B cell (primary cell): ENCODE data around the gene INPP4A. TPM values are rescaled to one million over a fixed set of nuclear protein-coding genes. Genes with fewer than 3 reads are reported as not detected.

Experiments used
- ATAC-seq: fragments of 200-7000 bp; cut with Tn5 transposase; one replicate; pipeline ENCODE4 v1.10.0; 2021; ENCODE audit warnings: low read depth, mild to moderate bottlenecking, moderate number of reproducible peaks, moderate library complexity
- CTCF ChIA-PET: fragments of 350-600 bp; sonication (Branson Sonifier 250); formaldehyde crosslinking; loops from one replicate; lab custom pipeline; 2021; ENCODE audit warnings: antibody characterized with exemption, inconsistent platforms; lab: Charles Lee
- POLR2A ChIA-PET: fragments of 350-600 bp; sonication (Branson Sonifier 250); formaldehyde crosslinking; loops from one replicate; lab custom pipeline; 2021; ENCODE audit warnings: antibody characterized with exemption; lab: Charles Lee
- DNase-seq: peaks from one replicate; pipeline ENCODE4 v3.0.0; 2013
- H2AFZ ChIP-seq: 2 replicates; pipeline ENCODE4 v1.6.1; 2012; ENCODE audit warnings: mild to moderate bottlenecking, low read depth, low read length; ENCODE audit not compliant: insufficient read depth, poor library complexity, severe bottlenecking
- H3K27ac ChIP-seq, 2 donors: 1 replicate in 1 of 2; 2 replicates in 1 of 2; pipeline ENCODE4 v1.5.1; 2012 to 2013; ENCODE audit warnings: low read length in 2 of 2, mild to moderate bottlenecking in 2 of 2, moderate library complexity in 1 of 2
- H3K27me3 ChIP-seq, 4 experiments: fragments of 200-600 bp in 1 of 4; sonication (generic) in 1 of 4; replicated peaks in 1 of 4; 1 replicate in 2 of 4; 2 replicates in 2 of 4; pipeline versions ENCODE4 v1.6.1 to v1.7.0; 2013 to 2016; ENCODE audit warnings: low read length in 3 of 4, mild to moderate bottlenecking in 2 of 4, mixed read lengths in 1 of 4, moderate library complexity in 1 of 4; ENCODE audit not compliant: insufficient read depth in 4 of 4, control insufficient read depth in 3 of 4; ENCODE audit errors: control extremely low read depth in 1 of 4
- H3K36me3 ChIP-seq, 2 experiments: replicated peaks in 1 of 2; 1 replicate in 1 of 2; 2 replicates in 1 of 2; pipeline versions ENCODE4 v1.6.1 to v1.7.1; 2013; ENCODE audit warnings: low read length in 1 of 2; ENCODE audit not compliant: insufficient read depth in 2 of 2, control insufficient read depth in 1 of 2; ENCODE audit errors: control extremely low read depth in 1 of 2, extremely low read depth in 1 of 2
- H3K4me1 ChIP-seq, 2 donors: fragments of 200-600 bp in 1 of 2; sonication (generic) in 1 of 2; 1 replicate in 1 of 2; 2 replicates in 1 of 2; pipeline versions ENCODE4 v1.5.1 to v1.6.1; 2013 to 2017; ENCODE audit warnings: low read length in 2 of 2; ENCODE audit not compliant: control insufficient read depth in 2 of 2, insufficient read depth in 2 of 2
- H3K4me2 ChIP-seq: replicated peaks from 2 replicates; pipeline ENCODE3; 2012; ENCODE audit warnings: mild to moderate bottlenecking, low read depth, low read length; ENCODE audit not compliant: poor library complexity, severe bottlenecking
- H3K4me3 ChIP-seq, 5 experiments: fragments of 200-600 bp in 1 of 5; sonication (generic) in 1 of 5; 1 replicate in 3 of 5; 2 replicates in 2 of 5; pipeline versions ENCODE4 v1.5.1 to v1.7.0; 2011 to 2016; ENCODE audit warnings: low read length in 4 of 5, mild to moderate bottlenecking in 4 of 5, low read depth in 2 of 5, control low read depth in 1 of 5, moderate library complexity in 1 of 5; ENCODE audit not compliant: insufficient read depth in 1 of 5; ENCODE audit errors: control extremely low read depth in 1 of 5, extremely low read depth in 1 of 5
- H3K79me2 ChIP-seq: fragments of 200-600 bp; sonication (generic); one replicate; pipeline ENCODE4 v1.6.0; 2016; ENCODE audit warnings: low read length; ENCODE audit not compliant: control insufficient read depth, insufficient read depth
- H3K9ac ChIP-seq: fragments of 200-600 bp; sonication (generic); 2 replicates; pipeline ENCODE4 v1.6.1; 2017; ENCODE audit warnings: mild to moderate bottlenecking, low read length, moderate library complexity
- H3K9me3 ChIP-seq, 3 donors: one replicate each; pipeline versions ENCODE4 v1.6.1 to v1.7.1; 2013; ENCODE audit warnings: low read length in 2 of 3; ENCODE audit not compliant: control insufficient read depth in 2 of 3, insufficient read depth in 1 of 3; ENCODE audit errors: control extremely low read depth in 1 of 3
- H4K20me1 ChIP-seq: 2 replicates; pipeline ENCODE4 v1.6.0; 2012; ENCODE audit warnings: mild to moderate bottlenecking, low read length; ENCODE audit not compliant: insufficient read depth, control insufficient read depth, poor library complexity, severe bottlenecking
- H3K27ac Mint-ChIP-seq: one replicate; pipeline ENCODE4 v1.8.0; 2021; ENCODE audit warnings: mixed read lengths
- H3K27me3 Mint-ChIP-seq: one replicate; pipeline ENCODE4 v1.8.0; 2021; ENCODE audit warnings: mixed read lengths
- H3K4me1 Mint-ChIP-seq: one replicate; pipeline ENCODE4 v1.8.0; 2021; ENCODE audit warnings: mixed read lengths
- H3K4me3 Mint-ChIP-seq: one replicate; pipeline ENCODE4 v1.8.0; 2021; ENCODE audit warnings: mixed read lengths
- H3K9me3 Mint-ChIP-seq: one replicate; pipeline ENCODE4 v1.8.0; 2022; ENCODE audit warnings: mixed read lengths; ENCODE audit not compliant: insufficient read depth
- EZH2 ChIP-seq: IDR thresholded peaks from 2 replicates; pipeline ENCODE4 v1.6.1; 2012; ENCODE audit warnings: borderline replicate concordance, low read depth, mild to moderate bottlenecking, moderate library complexity, low read length; ENCODE audit not compliant: insufficient read depth, poor library complexity, severe bottlenecking
- WGBS: methylation state at CpG from one replicate; pipeline ENCODE4 v1.1.5; 2013; ENCODE audit warnings: missing lambda C conversion rate; ENCODE audit not compliant: insufficient coverage; 5-methylcytosine and 5-hydroxymethylcytosine counted together
- intact Hi-C: fragments of 100-400 bp; cut with micrococcal nuclease; formaldehyde crosslinking; loops from one replicate; pipeline ENCODE4 v1.10.0; 2022
- polyA plus RNA-seq: library from polyadenylated mRNA; depleted of rRNA; stranded (reverse); fragments of >200 nt; gene quantifications from 2 replicates; pipeline ENCODE4 v1.2.3, GENCODE V29; 2012
- total RNA-seq, 2 donors: library from RNA; stranded (reverse); fragments of 120-200 nt in 1 of 2; gene quantifications; 1 replicate in 1 of 2; 2 replicates in 1 of 2; pipeline versions ENCODE4 v1.2.3 to v1.2.4, GENCODE V29; 2013 to 2022
- TF ChIP-seq, protein P1 (sequence below): fragments of 200-600 bp; IDR thresholded peaks from one replicate; pipeline ENCODE4 v1.8.0; 2022; ENCODE audit warnings: antibody characterized with exemption, mild to moderate bottlenecking

Gene INPP4A
- total and polyA plus RNA-seq, 2 donors (not counting 1 experiment from before 2014, with no cell fraction given), result 10.7 to 22.5 TPM

DNA sequence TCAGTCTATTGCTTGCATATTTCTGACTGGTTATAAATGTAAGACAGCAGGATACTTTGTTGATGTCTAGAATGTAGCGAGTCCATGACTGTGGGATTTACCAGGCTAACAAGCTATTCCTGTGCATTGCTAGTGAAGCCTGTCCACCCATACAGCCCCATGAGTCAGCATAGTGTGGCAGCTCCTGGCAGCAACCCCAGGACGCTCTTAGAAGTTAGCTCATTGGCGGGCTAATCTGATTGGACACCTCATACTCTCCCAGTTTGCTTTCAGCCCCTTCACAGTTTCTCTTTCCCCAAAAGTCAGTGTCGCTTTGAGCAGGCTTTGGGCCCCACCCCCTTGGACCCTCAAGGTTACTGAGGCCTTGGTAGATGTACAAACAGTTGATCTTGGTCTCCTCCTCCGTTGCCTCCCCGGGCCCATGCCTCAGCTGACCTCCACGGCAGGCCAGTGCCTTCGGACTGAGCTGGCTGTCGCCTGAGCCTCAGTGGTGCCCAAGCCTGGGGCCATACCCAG is 115.7 kb downstream of the INPP4A start:
- no peaks in the 10 kb centered on the region for H3K27me3 ChIP-seq
- no peak overlapping the region for H3K27ac ChIP-seq
- H3K79me2 ChIP-seq, result no peaks in the 10 kb centered on the region
- no peak overlapping the region for H3K4me3 ChIP-seq
- H3K4me2 ChIP-seq, result no peak overlapping the region
- intact Hi-C loops, result no loop called here
- Mint-ChIP-seq H3K4me3 (no peak overlapping the region), H3K27ac (peak overlapping the region; percentile 15), H3K9me3 (no peaks in the 10 kb centered on the region), H3K4me1 (peaks cover 29% of the 10 kb centered on the region), H3K27me3 (no peaks in the 10 kb centered on the region)
- peaks cover 0 to 1% of the 10 kb centered on the region in 2 experiments for H3K36me3 ChIP-seq
- WGBS, result 97% methylated on average over 9 of the region's 9 CpGs
- no peaks in the 10 kb centered on the region for H3K9me3 ChIP-seq
- ChIA-PET POLR2A (no interaction called here), CTCF (interaction anchor here (5.5 kb wide), 1 partner anchor 9 kb away, joined by 31 read pairs; no protein-coding TSS in a partner anchor)
- ATAC-seq (no peak), DNase-seq (no peak)
- no peak overlapping the region for H2AFZ ChIP-seq
- H4K20me1 ChIP-seq, result no peaks in the 10 kb centered on the region
- no peak overlapping the region for H3K9ac ChIP-seq
- H3K4me1 ChIP-seq, result peaks cover 8 to 29% of the 10 kb centered on the region in 2 donors
- no peak for TF ChIP-seq EZH2
- TF ChIP-seq, protein P1, sequence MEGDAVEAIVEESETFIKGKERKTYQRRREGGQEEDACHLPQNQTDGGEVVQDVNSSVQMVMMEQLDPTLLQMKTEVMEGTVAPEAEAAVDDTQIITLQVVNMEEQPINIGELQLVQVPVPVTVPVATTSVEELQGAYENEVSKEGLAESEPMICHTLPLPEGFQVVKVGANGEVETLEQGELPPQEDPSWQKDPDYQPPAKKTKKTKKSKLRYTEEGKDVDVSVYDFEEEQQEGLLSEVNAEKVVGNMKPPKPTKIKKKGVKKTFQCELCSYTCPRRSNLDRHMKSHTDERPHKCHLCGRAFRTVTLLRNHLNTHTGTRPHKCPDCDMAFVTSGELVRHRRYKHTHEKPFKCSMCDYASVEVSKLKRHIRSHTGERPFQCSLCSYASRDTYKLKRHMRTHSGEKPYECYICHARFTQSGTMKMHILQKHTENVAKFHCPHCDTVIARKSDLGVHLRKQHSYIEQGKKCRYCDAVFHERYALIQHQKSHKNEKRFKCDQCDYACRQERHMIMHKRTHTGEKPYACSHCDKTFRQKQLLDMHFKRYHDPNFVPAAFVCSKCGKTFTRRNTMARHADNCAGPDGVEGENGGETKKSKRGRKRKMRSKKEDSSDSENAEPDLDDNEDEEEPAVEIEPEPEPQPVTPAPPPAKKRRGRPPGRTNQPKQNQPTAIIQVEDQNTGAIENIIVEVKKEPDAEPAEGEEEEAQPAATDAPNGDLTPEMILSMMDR, result no peak

DNA sequence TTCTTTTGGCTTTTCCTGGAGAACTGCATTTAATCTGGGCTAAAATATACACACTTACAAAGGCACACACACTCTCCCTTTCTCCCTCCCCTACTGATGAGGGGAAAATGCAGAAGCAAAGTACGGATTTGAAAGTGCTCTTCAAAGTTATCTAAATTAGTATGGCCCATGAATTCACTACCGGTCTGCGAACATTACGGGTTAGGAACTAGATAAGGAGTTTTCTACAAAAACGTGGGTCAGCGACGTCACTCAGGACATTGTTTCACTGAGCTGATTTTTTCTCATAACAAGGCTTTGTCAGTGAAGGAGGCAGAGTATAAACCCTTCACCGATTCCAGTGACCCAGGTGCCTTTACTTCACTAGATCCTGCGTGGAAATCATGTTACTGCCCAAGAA is 116.4 kb downstream of the INPP4A start:
- no peak overlapping the region for H2AFZ ChIP-seq
- H3K4me3 ChIP-seq, result no peak overlapping the region
- peaks cover 24% of the 10 kb centered on the region for H3K4me1 Mint-ChIP-seq
- CTCF ChIA-PET, result interaction anchor here (5.5 kb wide), 1 partner anchor 9 kb away, joined by 31 read pairs; no protein-coding TSS in a partner anchor
- H3K36me3 ChIP-seq, result peaks cover 0 to 6% of the 10 kb centered on the region in 2 experiments
- no peaks in the 10 kb centered on the region for H4K20me1 ChIP-seq
- H3K4me3 Mint-ChIP-seq, result no peak overlapping the region
- peaks cover 7 to 25% of the 10 kb centered on the region in 2 donors for H3K4me1 ChIP-seq
- H3K27ac Mint-ChIP-seq, result no peak overlapping the region
- DNase-seq, result no peak
- intact Hi-C loops, result no loop called here
- no peaks in the 10 kb centered on the region for H3K27me3 ChIP-seq
- H3K79me2 ChIP-seq, result no peaks in the 10 kb centered on the region
- no peaks in the 10 kb centered on the region for H3K9me3 ChIP-seq
- WGBS, result over 99% methylated on average over 9 of the region's 9 CpGs
- H3K4me2 ChIP-seq, result no peak overlapping the region
- ATAC-seq, result no peak
- no peak overlapping the region for H3K9ac ChIP-seq
- POLR2A ChIA-PET, result no interaction called here
- H3K9me3 Mint-ChIP-seq, result no peaks in the 10 kb centered on the region
- no peak overlapping the region for H3K27ac ChIP-seq
- TF ChIP-seq, protein P1, result no peak
- no peak for TF ChIP-seq EZH2
- H3K27me3 Mint-ChIP-seq, result no peaks in the 10 kb centered on the region
